ENCODE results near the gene RPS19BP1. TPM values are rescaled to one million over a fixed set of nuclear protein-coding genes. Genes with fewer than 3 reads are reported as not detected.

The RPS19BP1 gene
- total RNA-seq, 2 donors from 2014 or later: 186 to 264 TPM

GRCh38 chr22:39501644-39502108, 30.9 kb downstream of the RPS19BP1 start:
- H3K4me3 ChIP-seq: peak overlapping the region; percentile 77 to 78
- WGBS: 24% methylated on average over 11 of the region's 13 CpGs
- DNase-seq (ENCODE audit: low spot score): no peak
- intact Hi-C loops (cut with DNase I): no loop called here
- H3K36me3 ChIP-seq: peaks cover 0 to 6% of the 10 kb centered on the region in 2 donors
- H3K27ac ChIP-seq: peak overlapping the region; percentile 82 to 88
- H3K4me1 ChIP-seq (replicated peaks): peaks cover 6% of the 10 kb centered on the region
- no peaks in the 10 kb centered on the region for H3K27me3 ChIP-seq (replicated peaks; ENCODE audit: insufficient read depth)
- TF ChIP-seq POLR2A (IDR thresholded peaks at IDR 0.05): no peak
- peak in 1 of 4 experiments; percentile 1 for TF ChIP-seq CTCF (IDR thresholded peaks at IDR 0.05)
- no peaks in the 10 kb centered on the region for H3K9me3 ChIP-seq

DNA sequence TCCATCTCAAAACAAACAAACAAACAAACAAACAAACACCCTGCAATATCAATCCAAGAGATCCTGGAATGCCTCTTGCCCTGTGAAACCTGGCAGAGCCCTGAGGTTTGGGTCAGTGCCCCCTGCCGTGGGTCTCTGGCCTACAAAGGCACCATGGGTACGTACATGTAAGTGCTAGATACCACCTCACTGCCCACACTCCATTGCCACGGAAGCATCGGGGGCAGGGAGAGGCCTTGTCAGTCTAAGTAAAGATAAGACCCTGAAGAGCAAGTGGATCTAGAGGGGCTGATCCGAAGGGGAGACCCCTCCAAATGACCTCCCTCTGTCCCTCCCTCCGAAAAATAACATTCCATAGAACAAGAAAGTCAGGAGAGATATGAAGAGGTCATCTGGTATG, 32.4 kb downstream of the RPS19BP1 start:
- Histone ChIP-seq H3K27ac (no peak overlapping the region), H3K27me3 (replicated peaks; ENCODE audit: insufficient read depth) (no peaks in the 10 kb centered on the region), H3K36me3 (no peaks in the 10 kb centered on the region), H3K4me3 (no peak overlapping the region), H3K4me1 (replicated peaks) (peaks cover 6% of the 10 kb centered on the region), H3K9me3 (no peaks in the 10 kb centered on the region)
- 90% methylated on average over 6 of the region's 6 CpGs for WGBS
- no peak for TF ChIP-seq POLR2AphosphoS5 (IDR thresholded peaks at IDR 0.05)
- TF ChIP-seq CTCF (IDR thresholded peaks at IDR 0.05): no peak
- TF ChIP-seq POLR2A (IDR thresholded peaks at IDR 0.05): no peak
- no peak for DNase-seq (ENCODE audit: low spot score)
- intact Hi-C loops (cut with DNase I): no loop called here

DNA sequence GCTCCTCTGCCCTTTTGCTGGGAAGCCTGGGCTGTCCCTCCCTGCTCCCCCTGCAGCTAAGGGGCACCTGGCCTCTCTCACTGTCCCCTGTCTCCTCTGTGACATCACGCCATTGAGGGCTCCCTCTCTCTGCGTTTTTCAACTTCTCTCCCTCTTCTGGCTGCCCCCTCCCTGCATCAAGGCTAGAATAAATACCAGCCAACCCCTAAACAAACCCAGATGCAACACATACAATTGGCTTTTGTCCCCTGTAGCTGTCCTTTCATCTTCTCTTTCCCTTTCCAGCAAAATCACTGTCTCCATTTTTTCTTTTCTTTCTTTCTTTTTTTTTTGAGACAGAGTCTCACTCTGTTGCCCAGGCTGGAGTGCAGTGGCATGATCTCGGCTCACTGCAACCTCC, 33.7 kb downstream of the RPS19BP1 start:
- Histone ChIP-seq H3K4me1 (replicated peaks) (peaks cover 6% of the 10 kb centered on the region), H3K9me3 (no peaks in the 10 kb centered on the region), H3K4me3 (no peak overlapping the region), H3K27me3 (replicated peaks; ENCODE audit: insufficient read depth) (no peaks in the 10 kb centered on the region), H3K27ac (peak overlapping the region; percentile 37 to 55), H3K36me3 (no peaks in the 10 kb centered on the region)
- intact Hi-C loops (cut with DNase I): no loop called here
- no peak for TF ChIP-seq CTCF (IDR thresholded peaks at IDR 0.05)
- TF ChIP-seq POLR2AphosphoS5 (IDR thresholded peaks at IDR 0.05): no peak
- no peak for TF ChIP-seq POLR2A (IDR thresholded peaks at IDR 0.05)
- DNase-seq (ENCODE audit: low spot score): no peak
- 39% methylated on average over 3 of the region's 3 CpGs for WGBS

- DNase-seq (ENCODE audit: low spot score): peak; percentile 72
- no peak for TF ChIP-seq POLR2A (IDR thresholded peaks at IDR 0.05)
- TF ChIP-seq CTCF (IDR thresholded peaks at IDR 0.05): no peak
- peak; percentile 40 for TF ChIP-seq POLR2AphosphoS5 (IDR thresholded peaks at IDR 0.05)
Observed at GRCh38 chr22:39498368-39498767, 34.2 kb downstream of the RPS19BP1 start.

DNA sequence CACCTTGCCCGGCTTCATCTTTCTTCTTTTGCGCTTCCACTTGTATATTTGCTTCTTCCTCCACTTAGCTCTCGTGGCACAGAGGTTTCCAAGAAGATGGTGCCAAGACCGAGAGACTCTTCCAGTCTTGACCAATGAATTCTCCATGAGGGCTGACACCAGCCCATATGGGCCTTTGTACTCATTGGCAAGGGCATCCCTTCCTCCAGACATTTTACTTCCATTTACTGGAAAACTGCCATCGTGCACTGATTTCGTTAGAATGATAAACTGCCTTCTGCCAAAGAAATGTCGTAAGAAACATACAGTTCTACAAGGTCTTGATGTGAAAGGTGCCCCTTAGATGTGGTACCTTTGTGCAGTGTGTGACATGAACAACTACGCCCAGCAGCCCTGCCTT, 35.1 kb downstream of the RPS19BP1 start:
- Histone ChIP-seq H3K4me1 (replicated peaks) (peaks cover 6% of the 10 kb centered on the region), H3K9me3 (no peaks in the 10 kb centered on the region), H3K36me3 (no peaks in the 10 kb centered on the region), H3K27me3 (replicated peaks; ENCODE audit: insufficient read depth) (no peaks in the 10 kb centered on the region), H3K27ac (no peak overlapping the region), H3K4me3 (no peak overlapping the region)
- DNase-seq (ENCODE audit: low spot score): no peak
- 79% methylated on average over 8 of the region's 8 CpGs for WGBS
- TF ChIP-seq POLR2A (IDR thresholded peaks at IDR 0.05) (no peak), POLR2AphosphoS5 (IDR thresholded peaks at IDR 0.05) (no peak)
- intact Hi-C loops (cut with DNase I): no loop called here

More at GRCh38 chr22:39498368-39498767, 34.2 kb downstream of the RPS19BP1 start:
- Histone ChIP-seq H3K4me3 (no peak overlapping the region), H3K4me1 (replicated peaks) (peaks cover 6% of the 10 kb centered on the region), H3K9me3 (no peaks in the 10 kb centered on the region), H3K27ac (peak overlapping the region; percentile 37 to 55), H3K36me3 (no peaks in the 10 kb centered on the region), H3K27me3 (replicated peaks; ENCODE audit: insufficient read depth) (no peaks in the 10 kb centered on the region)
- 22% methylated on average over 2 of the region's 2 CpGs for WGBS
- intact Hi-C loops (cut with DNase I): no loop called here
